H9 (cell line): ENCODE results near the gene ST6GALNAC3. TPM values are rescaled to one million over a fixed set of nuclear protein-coding genes. Genes with fewer than 3 reads are reported as not detected.
A peak's percentile ranks its signal among the peaks of the same experiment; 100 is the strongest.

ENCODE experiments used
- DNase-seq: peaks from one replicate; pipeline ENCODE4 v3.0.0-alpha.2; 2017
- H2AFZ ChIP-seq: one replicate; pipeline ENCODE4 v1.6.1; 2013; ENCODE audit warnings: mild to moderate bottlenecking, low read length, control low read depth, moderate library complexity
- H2AK5ac ChIP-seq: 2 replicates; pipeline ENCODE4 v1.6.1; 2013; ENCODE audit warnings: low read length, control low read depth, mixed read lengths; ENCODE audit not compliant: insufficient read length
- H2BK120ac ChIP-seq: one replicate; pipeline ENCODE4 v1.6.1; 2013; ENCODE audit warnings: low read depth, mild to moderate bottlenecking, low read length, control low read depth, inconsistent platforms; ENCODE audit not compliant: poor library complexity, severe bottlenecking
- H2BK12ac ChIP-seq: 2 replicates; pipeline ENCODE4 v1.6.1; 2013; ENCODE audit warnings: low read length, control low read depth, mixed read lengths, low read depth; ENCODE audit not compliant: insufficient read length
- H2BK15ac ChIP-seq: 2 replicates; pipeline ENCODE4 v1.6.1; 2013; ENCODE audit warnings: low read depth, low read length, control low read depth
- H2BK20ac ChIP-seq: one replicate; pipeline ENCODE4 v1.6.1; 2013; ENCODE audit warnings: low read depth, mild to moderate bottlenecking, low read length, control low read depth, inconsistent platforms; ENCODE audit not compliant: poor library complexity, severe bottlenecking
- H2BK5ac ChIP-seq: 2 replicates; pipeline ENCODE4 v1.6.1; 2013; ENCODE audit warnings: low read length, control low read depth, mixed read lengths; ENCODE audit not compliant: insufficient read length
- H3K14ac ChIP-seq: 2 replicates; pipeline ENCODE4 v1.6.1; 2013; ENCODE audit warnings: low read length, control low read depth; ENCODE audit not compliant: insufficient read depth
- H3K18ac ChIP-seq: 2 replicates; pipeline ENCODE4 v1.6.1; 2013; ENCODE audit warnings: low read depth, mild to moderate bottlenecking, mixed read lengths, low read length, control low read depth; ENCODE audit not compliant: insufficient read length
- H3K23ac ChIP-seq: 2 replicates; pipeline ENCODE4 v1.6.1; 2013; ENCODE audit warnings: low read length, control low read depth, mixed read lengths, low read depth; ENCODE audit not compliant: insufficient read length
- H3K23me2 ChIP-seq: 2 replicates; pipeline ENCODE4 v1.6.1; 2013; ENCODE audit warnings: low read depth, mild to moderate bottlenecking, mixed read lengths, low read length, control low read depth; ENCODE audit not compliant: insufficient read length, poor library complexity, severe bottlenecking
- H3K27ac ChIP-seq: 2 replicates; pipeline ENCODE4 v1.5.1; 2013; ENCODE audit warnings: low read length, control low read depth, mixed read lengths, low read depth; ENCODE audit not compliant: insufficient read length
- H3K27me3 ChIP-seq: 2 replicates; pipeline ENCODE4 v1.6.1; 2013; ENCODE audit warnings: low read length, control low read depth, inconsistent platforms; ENCODE audit not compliant: insufficient read depth
- H3K4ac ChIP-seq: 2 replicates; pipeline ENCODE4 v1.6.1; 2013; ENCODE audit warnings: low read depth, mild to moderate bottlenecking, control low read depth, inconsistent platforms, low read length, moderate library complexity
- H3K4me1 ChIP-seq: 2 replicates; pipeline ENCODE4 v1.6.1; 2013; ENCODE audit warnings: low read length, control low read depth, inconsistent platforms; ENCODE audit not compliant: insufficient read depth
- H3K4me2 ChIP-seq: 2 replicates; pipeline ENCODE4 v1.6.1; 2013; ENCODE audit warnings: low read length, control low read depth, mixed read lengths; ENCODE audit not compliant: insufficient read length, insufficient read depth
- H3K56ac ChIP-seq: 2 replicates; pipeline ENCODE4 v1.6.1; 2013; ENCODE audit warnings: low read depth, mild to moderate bottlenecking, mixed read lengths, low read length, control low read depth; ENCODE audit not compliant: insufficient read length
- H3K79me1 ChIP-seq: 2 replicates; pipeline ENCODE4 v1.6.1; 2013; ENCODE audit warnings: low read depth, mild to moderate bottlenecking, moderate library complexity, low read length, control low read depth, inconsistent platforms; ENCODE audit not compliant: insufficient read depth, poor library complexity, severe bottlenecking
- H3K79me2 ChIP-seq: 2 replicates; pipeline ENCODE4 v1.6.1; 2013; ENCODE audit warnings: low read length, control low read depth, inconsistent platforms; ENCODE audit not compliant: insufficient read depth
- H3K9ac ChIP-seq: 2 replicates; pipeline ENCODE4 v1.6.1; 2013; ENCODE audit warnings: low read length, control low read depth, mixed read lengths; ENCODE audit not compliant: insufficient read length; ENCODE audit errors: extremely low read depth
- H3K9me3 ChIP-seq: one replicate; pipeline ENCODE4 v1.6.1; 2013; ENCODE audit warnings: low read depth, low read length, inconsistent platforms; ENCODE audit not compliant: control insufficient read depth
- H3T11ph ChIP-seq: one replicate; pipeline ENCODE4 v1.6.1; 2013; ENCODE audit warnings: mild to moderate bottlenecking, low read length, control low read depth, inconsistent platforms
- H4K20me1 ChIP-seq: one replicate; pipeline ENCODE4 v1.6.1; 2013; ENCODE audit not compliant: control insufficient read depth, insufficient read length, insufficient read depth
- H4K5ac ChIP-seq: 2 replicates; pipeline ENCODE4 v1.6.1; 2013; ENCODE audit warnings: low read depth, mild to moderate bottlenecking, mixed read lengths, low read length, control low read depth; ENCODE audit not compliant: insufficient read length
- H4K8ac ChIP-seq: replicated peaks from 2 replicates; pipeline ENCODE4 v1.6.1; 2013; ENCODE audit warnings: low read length, control low read depth, mixed read lengths, low read depth; ENCODE audit not compliant: insufficient read length
- H4K91ac ChIP-seq: 2 replicates; pipeline ENCODE4 v1.6.1; 2013; ENCODE audit warnings: low read depth, mild to moderate bottlenecking, moderate library complexity, mixed read lengths, low read length, control low read depth; ENCODE audit not compliant: insufficient read length
- H3K27ac Mint-ChIP-seq, 3 experiments: 2 replicates in 2 of 3; 3 replicates in 1 of 3; pipeline ENCODE4 v1.8.0; 2020 to 2021; ENCODE audit warnings: mixed read lengths in 3 of 3, mild to moderate bottlenecking in 1 of 3, moderate library complexity in 1 of 3
- H3K27me3 Mint-ChIP-seq: 2 replicates; pipeline ENCODE4 v1.8.0; 2021; ENCODE audit warnings: low read depth, mild to moderate bottlenecking, moderate library complexity, mixed read lengths
- H3K36me3 Mint-ChIP-seq, 3 experiments: 2 replicates in 2 of 3; 3 replicates in 1 of 3; pipeline ENCODE4 v1.8.0; 2020 to 2021; ENCODE audit warnings: low read depth in 3 of 3, mixed read lengths in 3 of 3; ENCODE audit not compliant: insufficient read depth in 1 of 3
- H3K4me1 Mint-ChIP-seq, 2 experiments: 2 replicates each; pipeline ENCODE4 v1.8.0; 2020; ENCODE audit warnings: mixed read lengths in 2 of 2
- H3K4me3 Mint-ChIP-seq, 2 experiments: 2 replicates in 1 of 2; 3 replicates in 1 of 2; pipeline ENCODE4 v1.8.0; 2020 to 2021; ENCODE audit warnings: mild to moderate bottlenecking in 2 of 2, mixed read lengths in 2 of 2, moderate library complexity in 1 of 2
- H3K9me3 Mint-ChIP-seq, 2 experiments: 2 replicates in 1 of 2; 3 replicates in 1 of 2; pipeline ENCODE4 v1.8.0; 2020; ENCODE audit warnings: mild to moderate bottlenecking in 2 of 2, mixed read lengths in 2 of 2, moderate library complexity in 1 of 2
- CTCF ChIP-seq: fragments of 200-600 bp; sonication (generic); conservative IDR thresholded peaks from 3 replicates; pipeline ENCODE4 v1.8.0; 2021; ENCODE audit warnings: antibody characterized with exemption, mild to moderate bottlenecking
- WGBS: extraction: QIAGEN DNeasy Blood & Tissue Kit; methylation state at CpG from one replicate; pipeline ENCODE4 v1.1.7; 2013; ENCODE audit warnings: missing lambda C conversion rate, low lambda C conversion rate, mixed read lengths; ENCODE audit not compliant: insufficient read length; ENCODE audit errors: extremely low coverage; 5-methylcytosine and 5-hydroxymethylcytosine counted together
- total RNA-seq: library from RNA; stranded (reverse); gene quantifications from 2 replicates; pipeline ENCODE4 v1.2.1, GENCODE V29; 2021

The ST6GALNAC3 gene
- total RNA-seq, 1 experiment from 2014 or later = 11.2 TPM

GRCh38 chr1:76185207-76185606 is 110.7 kb downstream of the ST6GALNAC3 start:
- no peaks in the 10 kb centered on the region for H3K27me3 ChIP-seq
- H3K79me1 ChIP-seq = no peaks in the 10 kb centered on the region
- H3K9me3 ChIP-seq = no peaks in the 10 kb centered on the region
- no peaks in the 10 kb centered on the region for H3K4me1 ChIP-seq
- H3K79me2 ChIP-seq = no peaks in the 10 kb centered on the region
- Mint-ChIP-seq H3K36me3 (peaks cover 5 to 6% (median 5%) of the 10 kb centered on the region in 3 experiments; a peak in 5 of 7 replicates), H3K4me1 (peaks cover 8 to 9% of the 10 kb centered on the region in 2 experiments), H3K9me3 (peaks cover 0 to 6% of the 10 kb centered on the region in 2 experiments; a peak in 1 of 5 replicates), H3K4me3 (no peak overlapping the region), H3K27me3 (no peaks in the 10 kb centered on the region), H3K27ac (peak overlapping the region in 1 of 3 experiments; percentile 59; a peak in 1 of 7 replicates)
- no peak overlapping the region for H2AK5ac ChIP-seq
- H4K5ac ChIP-seq = no peak overlapping the region
- H3K9ac ChIP-seq = no peak overlapping the region
- H3K14ac ChIP-seq = no peak overlapping the region
- H3K4ac ChIP-seq = no peak overlapping the region
- H3K23ac ChIP-seq = no peak overlapping the region
- H3K18ac ChIP-seq = no peak overlapping the region
- no peak for TF ChIP-seq CTCF
- H2BK20ac ChIP-seq = no peak overlapping the region
- WGBS = no CpG with 5 or more reads among the region's 5 CpGs
- no peak overlapping the region for H3K4me2 ChIP-seq
- H3K23me2 ChIP-seq = no peaks in the 10 kb centered on the region
- no peak overlapping the region for H2BK120ac ChIP-seq
- no peak overlapping the region for H2AFZ ChIP-seq
- no peak overlapping the region for H3K56ac ChIP-seq
- no peak overlapping the region for H2BK15ac ChIP-seq
- H4K8ac ChIP-seq = no peak overlapping the region
- no peak overlapping the region for H3K27ac ChIP-seq
- no peak overlapping the region for H2BK5ac ChIP-seq
- no peak for DNase-seq
- no peaks in the 10 kb centered on the region for H4K20me1 ChIP-seq
- no peak overlapping the region for H2BK12ac ChIP-seq
- H4K91ac ChIP-seq = no peak overlapping the region
- no peak overlapping the region for H3T11ph ChIP-seq
